GM18526 (cell line): ENCODE data around the gene TLCD4.

ENCODE experiments used
- POLR2A ChIP-seq: IDR thresholded peaks from 3 replicates; pipeline ENCODE4 v1.6.1; 2011; ENCODE audit not compliant: insufficient read length; ENCODE audit errors: extremely low read depth

Gene TLCD4

GRCh38 chr1:95117207-95118066, at the start of gene TLCD4:
TSS of gene TLCD4 (plus strand) at chr1:95117355. CDS start at chr1:95143902, 26,547 bp downstream.
- TF ChIP-seq POLR2A: no peak

- TF ChIP-seq POLR2A: no peak
These were observed 49.6 kb upstream of the TLCD4 start for GRCh38 chr1:95067568-95067967.

- TF ChIP-seq POLR2A: no peak
These were observed 48.0 kb upstream of the TLCD4 start for GRCh38 chr1:95068956-95069709.

- no peak for TF ChIP-seq POLR2A
These were observed 47.5 kb upstream of the TLCD4 start for GRCh38 chr1:95069710-95070093.

GRCh38 chr1:95071539-95071938, 45.6 kb upstream of the TLCD4 start:
- no peak for TF ChIP-seq POLR2A

GRCh38 chr1:95072117-95072516, 45.0 kb upstream of the TLCD4 start:
- no peak for TF ChIP-seq POLR2A

GRCh38 chr1:95072532-95073419, 44.4 kb upstream of the TLCD4 start, which contains the start of gene ALG14:
TSS of gene ALG14 (minus strand) at chr1:95072951. CDS start at chr1:95072898, 53 bp downstream.
- TF ChIP-seq POLR2A: no peak

GRCh38 chr1:95073446-95073845, 43.7 kb upstream of the TLCD4 start:
- TF ChIP-seq POLR2A: no peak

GRCh38 chr1:95076034-95076433, 41.1 kb upstream of the TLCD4 start:
- no peak for TF ChIP-seq POLR2A

GRCh38 chr1:95080446-95080845, 36.7 kb upstream of the TLCD4 start:
- no peak for TF ChIP-seq POLR2A

- no peak for TF ChIP-seq POLR2A
These were observed 36.3 kb upstream of the TLCD4 start for GRCh38 chr1:95080879-95081278.

GRCh38 chr1:95084317-95085176, 32.6 kb upstream of the TLCD4 start:
- no peak for TF ChIP-seq POLR2A

- TF ChIP-seq POLR2A: no peak
These were observed 31.8 kb upstream of the TLCD4 start for GRCh38 chr1:95085376-95085775.

- TF ChIP-seq POLR2A: no peak
These were observed 30.1 kb upstream of the TLCD4 start for GRCh38 chr1:95086949-95087533.
